ENCODE results near the gene PKD1.
"Not testable (repeated sequence)": the region's sequence is repeated elsewhere in the genome, so short reads cannot be mapped to it uniquely, and the experiment has no call there.

The PKD1 gene

GRCh38 chr16:2123706-2124376 lies 11.9 kb downstream of the PKD1 start:
- DNase-seq (ENCODE audit: low read depth), result not testable (repeated sequence)

- not testable (repeated sequence) for DNase-seq (ENCODE audit: low read depth)
Observed at GRCh38 chr16:2122934-2123683, 12.6 kb downstream of the PKD1 start.

- no peak for DNase-seq (ENCODE audit: low read depth)
Observed at GRCh38 chr16:2122429-2122828, 13.3 kb downstream of the PKD1 start.

GRCh38 chr16:2121853-2122252 lies 13.8 kb downstream of the PKD1 start:
- no peak for DNase-seq (ENCODE audit: low read depth)

GRCh38 chr16:2121325-2121724 lies 14.4 kb downstream of the PKD1 start:
- not testable (repeated sequence) for DNase-seq (ENCODE audit: low read depth)

- not testable (repeated sequence) for DNase-seq (ENCODE audit: low read depth)
Observed at GRCh38 chr16:2117960-2118722, 17.6 kb downstream of the PKD1 start.

- DNase-seq (ENCODE audit: low read depth), result not testable (repeated sequence)
Observed at GRCh38 chr16:2117341-2117740, 18.4 kb downstream of the PKD1 start.

- not testable (repeated sequence) for DNase-seq (ENCODE audit: low read depth)
Observed at GRCh38 chr16:2116428-2116827, 19.3 kb downstream of the PKD1 start.

GRCh38 chr16:2115591-2115973 lies 20.1 kb downstream of the PKD1 start:
- no peak for DNase-seq (ENCODE audit: low read depth)

GRCh38 chr16:2114885-2115590 lies 20.7 kb downstream of the PKD1 start:
- DNase-seq (ENCODE audit: low read depth), result not testable (repeated sequence)

GRCh38 chr16:2114225-2114624 lies 21.5 kb downstream of the PKD1 start:
- not testable (repeated sequence) for DNase-seq (ENCODE audit: low read depth)

GRCh38 chr16:2112539-2113106 lies 23.1 kb downstream of the PKD1 start:
- not testable (repeated sequence) for DNase-seq (ENCODE audit: low read depth)

- DNase-seq (ENCODE audit: low read depth), result not testable (repeated sequence)
Observed at GRCh38 chr16:2111412-2112335, 24.0 kb downstream of the PKD1 start.

- DNase-seq (ENCODE audit: low read depth), result not testable (repeated sequence)
Observed at GRCh38 chr16:2111009-2111353, 24.7 kb downstream of the PKD1 start.

GRCh38 chr16:2110332-2111008 lies 25.2 kb downstream of the PKD1 start:
- DNase-seq (ENCODE audit: low read depth), result not testable (repeated sequence)

- DNase-seq (ENCODE audit: low read depth), result not testable (repeated sequence)
Observed at GRCh38 chr16:2109872-2110271, 25.8 kb downstream of the PKD1 start.

- DNase-seq (ENCODE audit: low read depth), result not testable (repeated sequence)
Observed at GRCh38 chr16:2109271-2109580, 26.5 kb downstream of the PKD1 start.

GRCh38 chr16:2108446-2109270 lies 27.0 kb downstream of the PKD1 start:
- DNase-seq (ENCODE audit: low read depth), result not testable (repeated sequence)

GRCh38 chr16:2107791-2108125 lies 27.9 kb downstream of the PKD1 start:
- not testable (repeated sequence) for DNase-seq (ENCODE audit: low read depth)

All from activated T-cell treated with anti-CD3 and anti-CD28 coated beads for 24 hours (primary cell).